ENCODE measurements around the gene CRISP1. TPM values are rescaled to one million over a fixed set of nuclear protein-coding genes. Genes with fewer than 3 reads are reported as not detected.

The CRISP1 gene
- total RNA-seq, 2 experiments from 2014 or later = not detected

DNA sequence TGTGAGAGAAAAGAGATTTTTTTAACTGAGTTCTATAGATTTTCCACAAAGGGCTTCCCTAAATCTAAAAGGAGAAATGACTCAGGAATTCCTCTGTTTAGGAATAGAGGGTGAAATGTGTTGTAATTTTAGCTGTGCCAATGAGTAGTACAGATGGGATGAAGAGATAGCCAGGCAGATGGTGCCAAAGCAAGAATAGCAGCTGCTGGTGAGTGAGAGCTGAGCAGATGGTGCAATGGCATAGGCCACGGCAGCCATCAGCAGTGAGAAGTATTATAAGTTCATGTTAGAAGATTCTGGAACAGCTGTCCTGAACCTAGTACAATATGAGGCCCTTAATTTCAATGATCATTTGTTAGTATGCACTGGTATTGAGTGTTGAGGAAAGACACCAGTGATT is 40.2 kb upstream of the CRISP1 start:
- ChIA-PET CTCF (no interaction called here), POLR2A (no interaction called here)
- no peaks in the 10 kb centered on the region for H3K27me3 ChIP-seq (ENCODE audit: control insufficient read depth in 1 of 2, insufficient read depth in 2 of 2, low read length in 2 of 2)
- H3K36me3 ChIP-seq (ENCODE audit: insufficient read depth, low read length) = no peaks in the 10 kb centered on the region
- DNase-seq (no peak), ATAC-seq (ENCODE audit: poor library complexity) (no peak)
- no peaks in the 10 kb centered on the region for H3K9me3 ChIP-seq (ENCODE audit: control insufficient read depth in 1 of 2, insufficient read depth in 1 of 2, low read length in 2 of 2)
- Mint-ChIP-seq H3K27me3 (no peaks in the 10 kb centered on the region), H3K9me3 (no peaks in the 10 kb centered on the region), H3K27ac (no peak overlapping the region), H3K36me3 (ENCODE audit: low read depth) (no peaks in the 10 kb centered on the region), H3K4me1 (ENCODE audit: low read depth) (no peaks in the 10 kb centered on the region), H3K4me3 (no peak overlapping the region)
- no peak overlapping the region for H3K27ac ChIP-seq (ENCODE audit: low read depth in 1 of 2, low read length in 2 of 2)
- intact Hi-C loops (cut with DNase I, micrococcal nuclease) = no loop called here
- no peaks in the 10 kb centered on the region for H3K4me1 ChIP-seq (ENCODE audit: insufficient read depth, low read length)
- no peak overlapping the region for H3K4me3 ChIP-seq (ENCODE audit: low read length)
- TF ChIP-seq, protein P1, sequence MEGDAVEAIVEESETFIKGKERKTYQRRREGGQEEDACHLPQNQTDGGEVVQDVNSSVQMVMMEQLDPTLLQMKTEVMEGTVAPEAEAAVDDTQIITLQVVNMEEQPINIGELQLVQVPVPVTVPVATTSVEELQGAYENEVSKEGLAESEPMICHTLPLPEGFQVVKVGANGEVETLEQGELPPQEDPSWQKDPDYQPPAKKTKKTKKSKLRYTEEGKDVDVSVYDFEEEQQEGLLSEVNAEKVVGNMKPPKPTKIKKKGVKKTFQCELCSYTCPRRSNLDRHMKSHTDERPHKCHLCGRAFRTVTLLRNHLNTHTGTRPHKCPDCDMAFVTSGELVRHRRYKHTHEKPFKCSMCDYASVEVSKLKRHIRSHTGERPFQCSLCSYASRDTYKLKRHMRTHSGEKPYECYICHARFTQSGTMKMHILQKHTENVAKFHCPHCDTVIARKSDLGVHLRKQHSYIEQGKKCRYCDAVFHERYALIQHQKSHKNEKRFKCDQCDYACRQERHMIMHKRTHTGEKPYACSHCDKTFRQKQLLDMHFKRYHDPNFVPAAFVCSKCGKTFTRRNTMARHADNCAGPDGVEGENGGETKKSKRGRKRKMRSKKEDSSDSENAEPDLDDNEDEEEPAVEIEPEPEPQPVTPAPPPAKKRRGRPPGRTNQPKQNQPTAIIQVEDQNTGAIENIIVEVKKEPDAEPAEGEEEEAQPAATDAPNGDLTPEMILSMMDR (IDR thresholded peaks at IDR 0.05) = no peak

GRCh38 chr6:49905296-49905695 is 39.0 kb upstream of the CRISP1 start:
- TF ChIP-seq, protein P1 (IDR thresholded peaks at IDR 0.05) = no peak
- Mint-ChIP-seq H3K36me3 (ENCODE audit: low read depth) (no peaks in the 10 kb centered on the region), H3K27ac (no peak overlapping the region), H3K4me1 (ENCODE audit: low read depth) (no peaks in the 10 kb centered on the region), H3K9me3 (no peaks in the 10 kb centered on the region), H3K27me3 (no peaks in the 10 kb centered on the region), H3K4me3 (no peak overlapping the region)
- Histone ChIP-seq H3K4me1 (ENCODE audit: insufficient read depth, low read length) (no peaks in the 10 kb centered on the region), H3K36me3 (ENCODE audit: insufficient read depth, low read length) (no peaks in the 10 kb centered on the region), H3K4me3 (ENCODE audit: low read length) (no peak overlapping the region), H3K27me3 (ENCODE audit: control insufficient read depth in 1 of 2, insufficient read depth in 2 of 2, low read length in 2 of 2) (no peaks in the 10 kb centered on the region), H3K27ac (ENCODE audit: low read depth in 1 of 2, low read length in 2 of 2) (no peak overlapping the region), H3K9me3 (ENCODE audit: control insufficient read depth in 1 of 2, insufficient read depth in 1 of 2, low read length in 2 of 2) (peaks cover 0 to 3% of the 10 kb centered on the region in 2 experiments)
- ATAC-seq (ENCODE audit: poor library complexity) (no peak), DNase-seq (no peak)
- ChIA-PET CTCF (no interaction called here), POLR2A (no interaction called here)
- intact Hi-C loops (cut with DNase I, micrococcal nuclease) = no loop called here

- Histone ChIP-seq H3K36me3 (ENCODE audit: insufficient read depth, low read length) (no peaks in the 10 kb centered on the region), H3K4me3 (ENCODE audit: low read length) (no peak overlapping the region), H3K27ac (ENCODE audit: low read depth in 1 of 2, low read length in 2 of 2) (no peak overlapping the region), H3K4me1 (ENCODE audit: insufficient read depth, low read length) (no peaks in the 10 kb centered on the region), H3K9me3 (ENCODE audit: control insufficient read depth in 1 of 2, insufficient read depth in 1 of 2, low read length in 2 of 2) (peaks cover 0 to 5% of the 10 kb centered on the region in 2 experiments), H3K27me3 (ENCODE audit: control insufficient read depth in 1 of 2, insufficient read depth in 2 of 2, low read length in 2 of 2) (no peaks in the 10 kb centered on the region)
- no peaks in the 10 kb centered on the region for H3K4me1 Mint-ChIP-seq (ENCODE audit: low read depth)
- TF ChIP-seq, protein P1 (IDR thresholded peaks at IDR 0.05) = no peak
- ChIA-PET POLR2A (no interaction called here), CTCF (no interaction called here)
- H3K9me3 Mint-ChIP-seq = no peaks in the 10 kb centered on the region
- intact Hi-C loops (cut with DNase I, micrococcal nuclease) = no loop called here
- no peak overlapping the region for H3K4me3 Mint-ChIP-seq
- no peaks in the 10 kb centered on the region for H3K27me3 Mint-ChIP-seq
- no peak for DNase-seq
- no peaks in the 10 kb centered on the region for H3K36me3 Mint-ChIP-seq (ENCODE audit: low read depth)
- ATAC-seq (ENCODE audit: poor library complexity) = no peak
- no peak overlapping the region for H3K27ac Mint-ChIP-seq
Observed at GRCh38 chr6:49902856-49903255, 36.5 kb upstream of the CRISP1 start.

All from CD4-positive, alpha-beta T cell (primary cell).